NCI-H82 (cell line): ENCODE results near the gene MUC5B.

Source experiments
- DNase-seq: peaks from one replicate; lab custom pipeline; 2025; lab: John Stamatoyannopoulos, UW

MUC5B gene

GRCh38 chr11:1192741-1193325, 30.0 kb upstream of the MUC5B start:
- no peak for DNase-seq

- no peak for DNase-seq
Observed at GRCh38 chr11:1193326-1194230, 29.3 kb upstream of the MUC5B start.

GRCh38 chr11:1194231-1194976, 28.5 kb upstream of the MUC5B start:
- no peak for DNase-seq

- DNase-seq: no peak
Observed at GRCh38 chr11:1194977-1195681, 27.7 kb upstream of the MUC5B start.

GRCh38 chr11:1195682-1196515, 27.0 kb upstream of the MUC5B start:
- DNase-seq: no peak

- DNase-seq: no peak
Observed at GRCh38 chr11:1196516-1197391, 26.1 kb upstream of the MUC5B start.

- DNase-seq: no peak
Observed at GRCh38 chr11:1197431-1197885, 25.4 kb upstream of the MUC5B start.

- no peak for DNase-seq
Observed at GRCh38 chr11:1197886-1198560, 24.8 kb upstream of the MUC5B start.

- DNase-seq: no peak
Observed at GRCh38 chr11:1198561-1199240, 24.2 kb upstream of the MUC5B start.

- no peak for DNase-seq
Observed at GRCh38 chr11:1199241-1199750, 23.6 kb upstream of the MUC5B start.

- DNase-seq: no peak
Observed at GRCh38 chr11:1199751-1200610, 22.9 kb upstream of the MUC5B start.

- no peak for DNase-seq
Observed at GRCh38 chr11:1200611-1201191, 22.2 kb upstream of the MUC5B start.

- no peak for DNase-seq
Observed at GRCh38 chr11:1201395-1202153, 21.3 kb upstream of the MUC5B start.

GRCh38 chr11:1202154-1202775, 20.6 kb upstream of the MUC5B start:
- peak; percentile 20 for DNase-seq

GRCh38 chr11:1202776-1203504, 19.9 kb upstream of the MUC5B start:
- peak; percentile 65 for DNase-seq
